ENCODE results near the gene HOXA5. TPM values are rescaled to one million over a fixed set of nuclear protein-coding genes. Genes with fewer than 3 reads are reported as not detected.

Gene HOXA5
- total RNA-seq, 1 experiment from 2014 or later: not detected

DNA sequence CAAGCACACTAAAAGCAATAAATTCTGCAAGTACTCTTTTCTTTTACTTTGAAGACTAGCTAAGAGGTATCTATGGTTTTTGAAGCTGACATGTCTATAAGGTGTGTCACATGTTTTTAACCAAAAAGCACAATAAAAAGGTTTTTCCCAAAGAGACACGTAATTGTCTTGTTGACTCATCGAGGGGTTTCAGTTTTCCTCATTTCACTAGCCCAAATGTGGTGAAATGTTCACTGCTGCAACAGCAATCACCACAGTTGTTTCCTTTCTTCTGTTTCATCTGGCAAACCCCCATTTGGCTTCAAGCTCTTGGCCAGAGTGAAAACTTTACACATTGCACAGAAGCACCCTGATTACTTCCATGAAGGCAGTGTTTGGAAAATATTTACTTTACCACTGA, 9.1 kb downstream of the HOXA5 start:
- Mint-ChIP-seq H3K27ac (no peak overlapping the region), H3K27me3 (ENCODE audit: low read depth) (peaks cover 97% of the 10 kb centered on the region)

More for the DNA sequence above, 9.1 kb downstream of the HOXA5 start:
- H2AK5ac ChIP-seq (ENCODE audit: insufficient read length, low read length): no peak overlapping the region
- H3K23ac ChIP-seq (ENCODE audit: insufficient read length, low read depth, low read length): no peak overlapping the region
- H2AFZ ChIP-seq (ENCODE audit: low read length): no peak overlapping the region
- no peak overlapping the region for H4K91ac ChIP-seq (ENCODE audit: insufficient read length, low read depth, low read length)
- no peak overlapping the region for H3K14ac ChIP-seq (ENCODE audit: insufficient read depth, low read length)
- peaks cover 3% of the 10 kb centered on the region for H4K20me1 ChIP-seq (ENCODE audit: control insufficient read depth, insufficient read depth, insufficient read length)
- no peak overlapping the region for H3K27ac ChIP-seq (ENCODE audit: insufficient read length, low read depth, low read length)
- H3K23me2 ChIP-seq (ENCODE audit: insufficient read length, low read depth, low read length, poor library complexity, severe bottlenecking): no peaks in the 10 kb centered on the region
- H3K79me1 ChIP-seq (ENCODE audit: insufficient read depth, low read depth, low read length, poor library complexity, severe bottlenecking): no peaks in the 10 kb centered on the region
- peaks cover 95% of the 10 kb centered on the region for H3K27me3 ChIP-seq (ENCODE audit: insufficient read depth, low read length)
- H2BK5ac ChIP-seq (ENCODE audit: insufficient read length, low read length): no peak overlapping the region
- no peaks in the 10 kb centered on the region for H3K36me3 Mint-ChIP-seq (ENCODE audit: insufficient read depth in 1 of 3, low read depth in 3 of 3)
- H3K9ac ChIP-seq (ENCODE audit: extremely low read depth, insufficient read length, low read length): no peak overlapping the region
- H2BK20ac ChIP-seq (ENCODE audit: low read depth, low read length, poor library complexity, severe bottlenecking): no peak overlapping the region
- H4K8ac ChIP-seq (replicated peaks; ENCODE audit: insufficient read length, low read depth, low read length): no peak overlapping the region
- H3T11ph ChIP-seq (ENCODE audit: low read length): no peak overlapping the region
- no peak overlapping the region for H4K5ac ChIP-seq (ENCODE audit: insufficient read length, low read depth, low read length)
- H2BK120ac ChIP-seq (ENCODE audit: low read depth, low read length, poor library complexity, severe bottlenecking): no peak overlapping the region
- no peak overlapping the region for H3K56ac ChIP-seq (ENCODE audit: insufficient read length, low read depth, low read length)
- H3K4me3 Mint-ChIP-seq: no peak overlapping the region
- no peaks in the 10 kb centered on the region for H3K9me3 ChIP-seq (ENCODE audit: control insufficient read depth, low read depth, low read length)
- no CpG with 5 or more reads among the region's 2 CpGs for WGBS (ENCODE audit: extremely low coverage, insufficient read length, low lambda C conversion rate)
- H3K4me1 ChIP-seq (ENCODE audit: insufficient read depth, low read length): no peaks in the 10 kb centered on the region
- no peaks in the 10 kb centered on the region for H3K79me2 ChIP-seq (ENCODE audit: insufficient read depth, low read length)
- H3K4me2 ChIP-seq (ENCODE audit: insufficient read depth, insufficient read length, low read length): no peak overlapping the region
- H3K4me1 Mint-ChIP-seq: 0 out of 4 replicates have a peak, but pooled peaks cover 0 to 2% of the 10 kb centered on the region in 2 experiments
- no peak overlapping the region for H2BK15ac ChIP-seq (ENCODE audit: low read depth, low read length)
- H2BK12ac ChIP-seq (ENCODE audit: insufficient read length, low read depth, low read length): no peak overlapping the region
- no peak overlapping the region for H3K4ac ChIP-seq (ENCODE audit: low read depth, low read length)
- DNase-seq: no peak
- TF ChIP-seq, protein P1, sequence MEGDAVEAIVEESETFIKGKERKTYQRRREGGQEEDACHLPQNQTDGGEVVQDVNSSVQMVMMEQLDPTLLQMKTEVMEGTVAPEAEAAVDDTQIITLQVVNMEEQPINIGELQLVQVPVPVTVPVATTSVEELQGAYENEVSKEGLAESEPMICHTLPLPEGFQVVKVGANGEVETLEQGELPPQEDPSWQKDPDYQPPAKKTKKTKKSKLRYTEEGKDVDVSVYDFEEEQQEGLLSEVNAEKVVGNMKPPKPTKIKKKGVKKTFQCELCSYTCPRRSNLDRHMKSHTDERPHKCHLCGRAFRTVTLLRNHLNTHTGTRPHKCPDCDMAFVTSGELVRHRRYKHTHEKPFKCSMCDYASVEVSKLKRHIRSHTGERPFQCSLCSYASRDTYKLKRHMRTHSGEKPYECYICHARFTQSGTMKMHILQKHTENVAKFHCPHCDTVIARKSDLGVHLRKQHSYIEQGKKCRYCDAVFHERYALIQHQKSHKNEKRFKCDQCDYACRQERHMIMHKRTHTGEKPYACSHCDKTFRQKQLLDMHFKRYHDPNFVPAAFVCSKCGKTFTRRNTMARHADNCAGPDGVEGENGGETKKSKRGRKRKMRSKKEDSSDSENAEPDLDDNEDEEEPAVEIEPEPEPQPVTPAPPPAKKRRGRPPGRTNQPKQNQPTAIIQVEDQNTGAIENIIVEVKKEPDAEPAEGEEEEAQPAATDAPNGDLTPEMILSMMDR (conservative IDR thresholded peaks at IDR 0.05): no peak
- H3K9me3 Mint-ChIP-seq: peaks cover 0 to 7% of the 10 kb centered on the region in 2 experiments; a peak in 3 of 5 replicates
- no peak overlapping the region for H3K18ac ChIP-seq (ENCODE audit: insufficient read length, low read depth, low read length)

Measured in H9 (cell line).